ENCODE results near the gene DHRS3. TPM values are rescaled to one million over a fixed set of nuclear protein-coding genes. Genes with fewer than 3 reads are reported as not detected.

The DHRS3 gene
- total RNA-seq, 1 experiment from 2014 or later, result 154 TPM

DNA sequence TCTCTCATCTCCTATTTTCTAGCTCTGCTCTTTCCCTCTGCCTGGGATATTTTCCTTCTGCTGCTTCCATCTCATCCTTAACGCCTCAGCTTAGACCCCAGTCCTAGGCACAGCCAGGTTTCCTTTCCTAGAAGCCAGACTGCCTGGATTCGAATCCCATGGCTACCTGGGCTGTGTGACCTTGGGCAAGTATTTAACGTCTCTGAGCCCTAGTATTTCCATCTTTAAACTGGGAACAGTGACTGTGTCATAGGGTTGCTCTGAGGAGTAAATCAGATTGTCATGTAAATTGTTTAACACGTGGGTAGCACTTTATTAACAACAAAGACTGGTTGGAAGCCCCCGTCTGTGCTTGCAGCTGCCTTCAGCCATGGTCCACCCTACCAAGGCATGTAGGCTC, 18.4 kb downstream of the DHRS3 start:
- peaks cover 60% of the 10 kb centered on the region for H3F3A ChIP-seq (ENCODE audit: insufficient read depth, low read depth)
- intact Hi-C loops (cut with micrococcal nuclease; ENCODE audit: unreplicated experiment), result no loop called here

DNA sequence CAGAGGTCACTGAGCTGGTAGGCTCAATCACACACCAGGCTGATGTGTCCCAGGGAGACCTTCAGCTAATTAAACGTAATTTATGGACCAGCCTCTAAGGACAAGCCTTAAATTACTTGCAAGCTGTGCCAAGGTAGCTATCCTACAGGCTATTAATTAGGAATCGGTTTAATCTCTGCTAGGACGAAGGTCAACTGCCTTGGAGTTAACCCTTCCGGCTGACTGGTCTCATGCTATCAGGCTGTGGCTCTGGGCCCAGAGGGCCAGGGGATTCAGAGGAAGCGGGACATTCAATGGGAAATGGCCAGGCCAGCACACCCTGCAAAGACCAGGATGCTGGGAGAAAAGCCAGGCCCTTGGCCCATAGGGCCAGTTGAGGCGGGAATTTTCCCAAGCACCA, 19.0 kb downstream of the DHRS3 start:
- peak overlapping the region; percentile 92; the same call in 1 of the 2 replicates for H3K4me2 ChIP-seq
- no peak overlapping the region for H2AFZ ChIP-seq
- peaks cover 28% of the 10 kb centered on the region for H3K36me3 ChIP-seq (ENCODE audit: low read depth)
- no peak for DNase-seq
- ChIA-PET CTCF (no interaction called here), POLR2A (ENCODE audit: unreplicated experiment) (no interaction called here)
- peaks cover 62% of the 10 kb centered on the region for H3F3A ChIP-seq (ENCODE audit: insufficient read depth, low read depth)
- no peaks in the 10 kb centered on the region for H3K9me3 ChIP-seq (ENCODE audit: insufficient read depth, low read depth)
- no peak overlapping the region for H3K4me3 ChIP-seq
- no TSS peak for BruUV-seq (replicated peaks)
- no peaks in the 10 kb centered on the region for H3K9me2 ChIP-seq (ENCODE audit: insufficient read depth)
- H3K27me3 ChIP-seq (ENCODE audit: insufficient read depth, low read depth), result no peaks in the 10 kb centered on the region
- H3K79me2 ChIP-seq (ENCODE audit: low read depth), result peaks cover 86% of the 10 kb centered on the region
- peak overlapping the region; percentile 100 for H3K27ac ChIP-seq
- H3K4me1 ChIP-seq (replicated peaks; ENCODE audit: insufficient read depth), result peaks cover 83% of the 10 kb centered on the region
- H4K20me1 ChIP-seq (ENCODE audit: insufficient read depth), result no peaks in the 10 kb centered on the region
- intact Hi-C loops (cut with micrococcal nuclease; ENCODE audit: unreplicated experiment), result no loop called here
- TF ChIP-seq, protein P1, sequence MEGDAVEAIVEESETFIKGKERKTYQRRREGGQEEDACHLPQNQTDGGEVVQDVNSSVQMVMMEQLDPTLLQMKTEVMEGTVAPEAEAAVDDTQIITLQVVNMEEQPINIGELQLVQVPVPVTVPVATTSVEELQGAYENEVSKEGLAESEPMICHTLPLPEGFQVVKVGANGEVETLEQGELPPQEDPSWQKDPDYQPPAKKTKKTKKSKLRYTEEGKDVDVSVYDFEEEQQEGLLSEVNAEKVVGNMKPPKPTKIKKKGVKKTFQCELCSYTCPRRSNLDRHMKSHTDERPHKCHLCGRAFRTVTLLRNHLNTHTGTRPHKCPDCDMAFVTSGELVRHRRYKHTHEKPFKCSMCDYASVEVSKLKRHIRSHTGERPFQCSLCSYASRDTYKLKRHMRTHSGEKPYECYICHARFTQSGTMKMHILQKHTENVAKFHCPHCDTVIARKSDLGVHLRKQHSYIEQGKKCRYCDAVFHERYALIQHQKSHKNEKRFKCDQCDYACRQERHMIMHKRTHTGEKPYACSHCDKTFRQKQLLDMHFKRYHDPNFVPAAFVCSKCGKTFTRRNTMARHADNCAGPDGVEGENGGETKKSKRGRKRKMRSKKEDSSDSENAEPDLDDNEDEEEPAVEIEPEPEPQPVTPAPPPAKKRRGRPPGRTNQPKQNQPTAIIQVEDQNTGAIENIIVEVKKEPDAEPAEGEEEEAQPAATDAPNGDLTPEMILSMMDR (conservative IDR thresholded peaks at IDR 0.05), result no peak
- TF ChIP-seq EZH2 (IDR thresholded peaks at IDR 0.05; ENCODE audit: low read depth), result no peak

More for the DNA sequence above, 18.4 kb downstream of the DHRS3 start:
- no peak for DNase-seq
- Histone ChIP-seq H2AFZ (no peak overlapping the region), H3K9me3 (ENCODE audit: insufficient read depth, low read depth) (no peaks in the 10 kb centered on the region), H3K4me2 (no peak overlapping the region), H3K4me1 (replicated peaks; ENCODE audit: insufficient read depth) (peaks cover 82% of the 10 kb centered on the region), H3K79me2 (ENCODE audit: low read depth) (peaks cover 81% of the 10 kb centered on the region), H3K9me2 (ENCODE audit: insufficient read depth) (no peaks in the 10 kb centered on the region), H3K27me3 (ENCODE audit: insufficient read depth, low read depth) (no peaks in the 10 kb centered on the region), H4K20me1 (ENCODE audit: insufficient read depth) (no peaks in the 10 kb centered on the region), H3K4me3 (no peak overlapping the region), H3K36me3 (ENCODE audit: low read depth) (peaks cover 23% of the 10 kb centered on the region), H3K27ac (peak overlapping the region; percentile 100)
- CTCF ChIA-PET, result no interaction called here
- TF ChIP-seq, protein P1 (conservative IDR thresholded peaks at IDR 0.05), result no peak
- no peak for TF ChIP-seq EZH2 (IDR thresholded peaks at IDR 0.05; ENCODE audit: low read depth)
- POLR2A ChIA-PET (ENCODE audit: unreplicated experiment), result no interaction called here
- BruUV-seq (replicated peaks), result no TSS peak

DNA sequence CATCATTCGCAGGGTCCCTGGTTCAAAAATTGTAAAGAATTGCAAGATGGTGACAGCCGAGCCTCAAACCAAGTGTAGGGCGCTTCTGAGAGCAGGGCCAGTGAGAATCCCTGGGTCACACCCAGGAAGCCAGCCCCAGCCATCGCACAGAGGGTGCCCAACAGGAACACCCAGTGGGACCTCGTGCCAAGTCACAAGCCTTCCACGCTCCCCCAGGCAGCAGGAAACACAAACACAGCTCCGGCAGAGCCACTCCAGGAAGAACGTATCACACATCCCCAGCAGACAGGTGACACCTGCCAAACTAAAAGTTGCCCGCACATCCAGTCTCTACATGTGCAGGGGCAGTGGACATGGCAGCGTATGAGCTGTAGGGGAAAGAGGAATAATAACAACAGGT, 20.2 kb downstream of the DHRS3 start:
- Histone ChIP-seq H3K9me2 (ENCODE audit: insufficient read depth) (no peaks in the 10 kb centered on the region), H4K20me1 (ENCODE audit: insufficient read depth) (no peaks in the 10 kb centered on the region), H3K79me2 (ENCODE audit: low read depth) (peaks cover 86% of the 10 kb centered on the region), H3K36me3 (ENCODE audit: low read depth) (peaks cover 16% of the 10 kb centered on the region; the same call in 1 of the 2 replicates), H3K9me3 (ENCODE audit: insufficient read depth, low read depth) (no peaks in the 10 kb centered on the region), H3K27ac (peak overlapping the region; percentile 100), H3K27me3 (ENCODE audit: insufficient read depth, low read depth) (no peaks in the 10 kb centered on the region), H3K4me2 (peak overlapping the region; percentile 92), H3K4me3 (no peak overlapping the region), H3F3A (ENCODE audit: insufficient read depth, low read depth) (peaks cover 53% of the 10 kb centered on the region), H2AFZ (no peak overlapping the region), H3K4me1 (replicated peaks; ENCODE audit: insufficient read depth) (peaks cover 82% of the 10 kb centered on the region)
- DNase-seq, result peak in 1 of 2 experiments; percentile 53
- TF ChIP-seq EZH2 (IDR thresholded peaks at IDR 0.05; ENCODE audit: low read depth), result no peak
- TF ChIP-seq, protein P1 (conservative IDR thresholded peaks at IDR 0.05), result no peak
- intact Hi-C loops (cut with micrococcal nuclease; ENCODE audit: unreplicated experiment), result no loop called here
- ChIA-PET CTCF (interaction anchor here (1.0 kb wide), 1 partner anchor 22 kb away, joined by 3 read pairs; no protein-coding TSS in a partner anchor), POLR2A (ENCODE audit: unreplicated experiment) (interaction anchor here (0.6 to 0.7 kb wide), 2 partner anchors 18 to 60 kb away, joined by 3 to 8 read pairs; no protein-coding TSS in a partner anchor)
- BruUV-seq (replicated peaks), result no TSS peak

Measured in PC-9 (cell line).